ENCODE results near the gene AP3S2. TPM values are rescaled to one million over a fixed set of nuclear protein-coding genes. Genes with fewer than 3 reads are reported as not detected.

AP3S2 gene
- total and polyA plus RNA-seq, 2 experiments from 2014 or later, result 9.4 to 93.3 TPM

DNA sequence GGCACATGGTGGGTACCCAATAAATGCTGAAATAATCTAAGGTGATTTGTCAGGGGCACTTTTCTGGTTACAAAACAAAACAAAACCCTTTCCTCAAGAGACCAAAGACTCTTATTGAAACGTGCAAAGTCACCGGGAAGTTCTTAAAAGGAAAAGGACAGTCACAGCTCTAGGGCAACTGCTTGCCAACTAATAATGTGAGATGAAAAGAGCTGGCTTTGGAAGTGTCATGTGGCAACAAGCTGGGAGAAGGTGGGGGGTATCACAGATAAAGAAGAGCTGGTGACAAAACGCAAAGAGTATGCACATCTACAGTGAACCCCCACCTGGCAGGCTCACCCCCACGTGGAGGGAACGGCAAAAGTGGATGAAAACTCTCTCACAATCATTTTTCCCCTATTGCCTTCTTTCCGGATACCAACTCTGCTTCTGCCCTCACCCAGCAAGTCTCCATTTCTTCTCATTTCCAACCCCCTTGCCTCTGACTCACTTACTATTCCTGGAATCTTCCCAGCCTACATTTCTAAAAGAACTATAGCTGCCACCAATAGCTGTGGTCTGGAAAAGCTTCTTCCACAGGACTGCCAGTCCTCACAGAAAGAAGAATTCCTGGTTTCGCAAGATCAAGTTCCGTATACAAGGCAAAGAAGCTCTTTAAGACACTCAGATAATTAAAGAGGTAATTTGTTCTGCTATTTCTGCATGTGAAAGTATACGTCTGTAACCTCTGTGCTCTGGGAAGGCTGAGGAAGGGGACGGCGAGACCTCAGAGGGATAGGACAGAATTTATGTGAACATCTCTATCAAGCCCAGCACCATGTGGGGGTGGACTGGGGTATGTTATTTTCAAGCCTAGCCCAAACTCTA, 57.3 kb downstream of the AP3S2 start:
- Mint-ChIP-seq H3K27me3 (ENCODE audit: insufficient read depth, low read depth, poor library complexity) (no peaks in the 10 kb centered on the region), H3K4me1 (no peaks in the 10 kb centered on the region), H3K9me3 (no peaks in the 10 kb centered on the region), H3K27ac (no peak overlapping the region), H3K36me3 (ENCODE audit: low read depth) (peaks cover 34% of the 10 kb centered on the region), H3K4me3 (no peak overlapping the region)
- H4K20me1 ChIP-seq (replicated peaks; ENCODE audit: insufficient read depth), result no peaks in the 10 kb centered on the region; the same call in 1 of the 2 replicates
- H3F3A ChIP-seq (replicated peaks; ENCODE audit: low read depth), result no peaks in the 10 kb centered on the region
- no peaks in the 10 kb centered on the region for H3K79me2 ChIP-seq (replicated peaks; ENCODE audit: insufficient read depth)
- DNase-seq (ENCODE audit: low spot score) (no peak), ATAC-seq (no peak)
- H2AFZ ChIP-seq, result no peak overlapping the region
- peaks cover 7% of the 10 kb centered on the region; the same call in 1 of the 2 replicates for H3K36me3 ChIP-seq (ENCODE audit: insufficient read depth)
- no peaks in the 10 kb centered on the region for H3K4me1 ChIP-seq (ENCODE audit: insufficient read depth)
- H3K27me3 ChIP-seq (ENCODE audit: insufficient read depth), result no peaks in the 10 kb centered on the region
- no peak overlapping the region for H3K27ac ChIP-seq (ENCODE audit: low read depth)
- no peak overlapping the region for H3K4me3 ChIP-seq
- H3K4me2 ChIP-seq, result no peak overlapping the region
- H3K9me2 ChIP-seq (ENCODE audit: insufficient read depth), result no peaks in the 10 kb centered on the region
- TF ChIP-seq POLR2AphosphoS5 (IDR thresholded peaks at IDR 0.05; ENCODE audit: low read depth) (no peak), EZH2 (IDR thresholded peaks at IDR 0.05; ENCODE audit: low read depth, unreplicated experiment) (no peak), JUNB (IDR thresholded peaks at IDR 0.05; ENCODE audit: unreplicated experiment) (no peak), ZNF331 (CRISPR knock-in tag; IDR thresholded peaks at IDR 0.05; ENCODE audit: low read depth) (no peak), CREB1 (CRISPR knock-in tag; IDR thresholded peaks at IDR 0.05; ENCODE audit: low read depth) (no peak), EZH2phosphoT487 (IDR thresholded peaks at IDR 0.05; ENCODE audit: unreplicated experiment) (no peak), STAT1 (IDR thresholded peaks at IDR 0.05; ENCODE audit: unreplicated experiment) (no peak), ZNF114 (CRISPR knock-in tag; IDR thresholded peaks at IDR 0.05) (no peak), NANOG (IDR thresholded peaks at IDR 0.05; ENCODE audit: borderline replicate concordance) (no peak)
- TF ChIP-seq, protein P1, sequence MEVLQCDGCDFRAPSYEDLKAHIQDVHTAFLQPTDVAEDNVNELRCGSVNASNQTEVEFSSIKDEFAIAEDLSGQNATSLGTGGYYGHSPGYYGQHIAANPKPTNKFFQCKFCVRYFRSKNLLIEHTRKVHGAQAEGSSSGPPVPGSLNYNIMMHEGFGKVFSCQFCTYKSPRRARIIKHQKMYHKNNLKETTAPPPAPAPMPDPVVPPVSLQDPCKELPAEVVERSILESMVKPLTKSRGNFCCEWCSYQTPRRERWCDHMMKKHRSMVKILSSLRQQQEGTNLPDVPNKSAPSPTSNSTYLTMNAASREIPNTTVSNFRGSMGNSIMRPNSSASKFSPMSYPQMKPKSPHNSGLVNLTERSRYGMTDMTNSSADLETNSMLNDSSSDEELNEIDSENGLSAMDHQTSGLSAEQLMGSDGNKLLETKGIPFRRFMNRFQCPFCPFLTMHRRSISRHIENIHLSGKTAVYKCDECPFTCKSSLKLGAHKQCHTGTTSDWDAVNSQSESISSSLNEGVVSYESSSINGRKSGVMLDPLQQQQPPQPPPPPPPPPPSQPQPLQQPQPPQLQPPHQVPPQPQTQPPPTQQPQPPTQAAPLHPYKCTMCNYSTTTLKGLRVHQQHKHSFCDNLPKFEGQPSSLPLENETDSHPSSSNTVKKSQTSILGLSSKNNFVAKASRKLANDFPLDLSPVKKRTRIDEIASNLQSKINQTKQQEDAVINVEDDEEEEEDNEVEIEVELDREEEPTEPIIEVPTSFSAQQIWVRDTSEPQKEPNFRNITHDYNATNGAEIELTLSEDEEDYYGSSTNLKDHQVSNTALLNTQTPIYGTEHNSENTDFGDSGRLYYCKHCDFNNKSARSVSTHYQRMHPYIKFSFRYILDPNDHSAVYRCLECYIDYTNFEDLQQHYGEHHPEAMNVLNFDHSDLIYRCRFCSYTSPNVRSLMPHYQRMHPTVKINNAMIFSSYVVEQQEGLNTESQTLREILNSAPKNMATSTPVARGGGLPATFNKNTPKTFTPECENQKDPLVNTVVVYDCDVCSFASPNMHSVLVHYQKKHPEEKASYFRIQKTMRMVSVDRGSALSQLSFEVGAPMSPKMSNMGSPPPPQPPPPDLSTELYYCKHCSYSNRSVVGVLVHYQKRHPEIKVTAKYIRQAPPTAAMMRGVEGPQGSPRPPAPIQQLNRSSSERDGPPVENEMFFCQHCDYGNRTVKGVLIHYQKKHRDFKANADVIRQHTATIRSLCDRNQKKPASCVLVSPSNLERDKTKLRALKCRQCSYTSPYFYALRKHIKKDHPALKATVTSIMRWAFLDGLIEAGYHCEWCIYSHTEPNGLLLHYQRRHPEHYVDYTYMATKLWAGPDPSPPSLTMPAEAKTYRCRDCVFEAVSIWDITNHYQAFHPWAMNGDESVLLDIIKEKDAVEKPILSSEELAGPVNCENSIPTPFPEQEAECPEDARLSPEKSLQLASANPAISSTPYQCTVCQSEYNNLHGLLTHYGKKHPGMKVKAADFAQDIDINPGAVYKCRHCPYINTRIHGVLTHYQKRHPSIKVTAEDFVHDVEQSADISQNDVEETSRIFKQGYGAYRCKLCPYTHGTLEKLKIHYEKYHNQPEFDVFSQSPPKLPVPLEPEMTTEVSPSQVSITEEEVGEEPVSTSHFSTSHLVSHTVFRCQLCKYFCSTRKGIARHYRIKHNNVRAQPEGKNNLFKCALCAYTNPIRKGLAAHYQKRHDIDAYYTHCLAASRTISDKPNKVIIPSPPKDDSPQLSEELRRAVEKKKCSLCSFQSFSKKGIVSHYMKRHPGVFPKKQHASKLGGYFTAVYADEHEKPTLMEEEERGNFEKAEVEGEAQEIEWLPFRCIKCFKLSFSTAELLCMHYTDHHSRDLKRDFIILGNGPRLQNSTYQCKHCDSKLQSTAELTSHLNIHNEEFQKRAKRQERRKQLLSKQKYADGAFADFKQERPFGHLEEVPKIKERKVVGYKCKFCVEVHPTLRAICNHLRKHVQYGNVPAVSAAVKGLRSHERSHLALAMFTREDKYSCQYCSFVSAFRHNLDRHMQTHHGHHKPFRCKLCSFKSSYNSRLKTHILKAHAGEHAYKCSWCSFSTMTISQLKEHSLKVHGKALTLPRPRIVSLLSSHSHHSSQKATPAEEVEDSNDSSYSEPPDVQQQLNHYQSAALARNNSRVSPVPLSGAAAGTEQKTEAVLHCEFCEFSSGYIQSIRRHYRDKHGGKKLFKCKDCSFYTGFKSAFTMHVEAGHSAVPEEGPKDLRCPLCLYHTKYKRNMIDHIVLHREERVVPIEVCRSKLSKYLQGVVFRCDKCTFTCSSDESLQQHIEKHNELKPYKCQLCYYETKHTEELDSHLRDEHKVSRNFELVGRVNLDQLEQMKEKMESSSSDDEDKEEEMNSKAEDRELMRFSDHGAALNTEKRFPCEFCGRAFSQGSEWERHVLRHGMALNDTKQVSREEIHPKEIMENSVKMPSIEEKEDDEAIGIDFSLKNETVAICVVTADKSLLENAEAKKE (CRISPR knock-in tag; IDR thresholded peaks at IDR 0.05), result no peak
- TF ChIP-seq, protein P2, sequence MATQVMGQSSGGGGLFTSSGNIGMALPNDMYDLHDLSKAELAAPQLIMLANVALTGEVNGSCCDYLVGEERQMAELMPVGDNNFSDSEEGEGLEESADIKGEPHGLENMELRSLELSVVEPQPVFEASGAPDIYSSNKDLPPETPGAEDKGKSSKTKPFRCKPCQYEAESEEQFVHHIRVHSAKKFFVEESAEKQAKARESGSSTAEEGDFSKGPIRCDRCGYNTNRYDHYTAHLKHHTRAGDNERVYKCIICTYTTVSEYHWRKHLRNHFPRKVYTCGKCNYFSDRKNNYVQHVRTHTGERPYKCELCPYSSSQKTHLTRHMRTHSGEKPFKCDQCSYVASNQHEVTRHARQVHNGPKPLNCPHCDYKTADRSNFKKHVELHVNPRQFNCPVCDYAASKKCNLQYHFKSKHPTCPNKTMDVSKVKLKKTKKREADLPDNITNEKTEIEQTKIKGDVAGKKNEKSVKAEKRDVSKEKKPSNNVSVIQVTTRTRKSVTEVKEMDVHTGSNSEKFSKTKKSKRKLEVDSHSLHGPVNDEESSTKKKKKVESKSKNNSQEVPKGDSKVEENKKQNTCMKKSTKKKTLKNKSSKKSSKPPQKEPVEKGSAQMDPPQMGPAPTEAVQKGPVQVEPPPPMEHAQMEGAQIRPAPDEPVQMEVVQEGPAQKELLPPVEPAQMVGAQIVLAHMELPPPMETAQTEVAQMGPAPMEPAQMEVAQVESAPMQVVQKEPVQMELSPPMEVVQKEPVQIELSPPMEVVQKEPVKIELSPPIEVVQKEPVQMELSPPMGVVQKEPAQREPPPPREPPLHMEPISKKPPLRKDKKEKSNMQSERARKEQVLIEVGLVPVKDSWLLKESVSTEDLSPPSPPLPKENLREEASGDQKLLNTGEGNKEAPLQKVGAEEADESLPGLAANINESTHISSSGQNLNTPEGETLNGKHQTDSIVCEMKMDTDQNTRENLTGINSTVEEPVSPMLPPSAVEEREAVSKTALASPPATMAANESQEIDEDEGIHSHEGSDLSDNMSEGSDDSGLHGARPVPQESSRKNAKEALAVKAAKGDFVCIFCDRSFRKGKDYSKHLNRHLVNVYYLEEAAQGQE (IDR thresholded peaks at IDR 0.05; ENCODE audit: unreplicated experiment), result no peak
- TF ChIP-seq, protein P3, sequence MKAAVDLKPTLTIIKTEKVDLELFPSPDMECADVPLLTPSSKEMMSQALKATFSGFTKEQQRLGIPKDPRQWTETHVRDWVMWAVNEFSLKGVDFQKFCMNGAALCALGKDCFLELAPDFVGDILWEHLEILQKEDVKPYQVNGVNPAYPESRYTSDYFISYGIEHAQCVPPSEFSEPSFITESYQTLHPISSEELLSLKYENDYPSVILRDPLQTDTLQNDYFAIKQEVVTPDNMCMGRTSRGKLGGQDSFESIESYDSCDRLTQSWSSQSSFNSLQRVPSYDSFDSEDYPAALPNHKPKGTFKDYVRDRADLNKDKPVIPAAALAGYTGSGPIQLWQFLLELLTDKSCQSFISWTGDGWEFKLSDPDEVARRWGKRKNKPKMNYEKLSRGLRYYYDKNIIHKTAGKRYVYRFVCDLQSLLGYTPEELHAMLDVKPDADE (IDR thresholded peaks at IDR 0.05), result no peak
- TF ChIP-seq, protein P4, sequence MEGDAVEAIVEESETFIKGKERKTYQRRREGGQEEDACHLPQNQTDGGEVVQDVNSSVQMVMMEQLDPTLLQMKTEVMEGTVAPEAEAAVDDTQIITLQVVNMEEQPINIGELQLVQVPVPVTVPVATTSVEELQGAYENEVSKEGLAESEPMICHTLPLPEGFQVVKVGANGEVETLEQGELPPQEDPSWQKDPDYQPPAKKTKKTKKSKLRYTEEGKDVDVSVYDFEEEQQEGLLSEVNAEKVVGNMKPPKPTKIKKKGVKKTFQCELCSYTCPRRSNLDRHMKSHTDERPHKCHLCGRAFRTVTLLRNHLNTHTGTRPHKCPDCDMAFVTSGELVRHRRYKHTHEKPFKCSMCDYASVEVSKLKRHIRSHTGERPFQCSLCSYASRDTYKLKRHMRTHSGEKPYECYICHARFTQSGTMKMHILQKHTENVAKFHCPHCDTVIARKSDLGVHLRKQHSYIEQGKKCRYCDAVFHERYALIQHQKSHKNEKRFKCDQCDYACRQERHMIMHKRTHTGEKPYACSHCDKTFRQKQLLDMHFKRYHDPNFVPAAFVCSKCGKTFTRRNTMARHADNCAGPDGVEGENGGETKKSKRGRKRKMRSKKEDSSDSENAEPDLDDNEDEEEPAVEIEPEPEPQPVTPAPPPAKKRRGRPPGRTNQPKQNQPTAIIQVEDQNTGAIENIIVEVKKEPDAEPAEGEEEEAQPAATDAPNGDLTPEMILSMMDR (conservative IDR thresholded peaks at IDR 0.05; ENCODE audit: low read depth in 2 of 2), result no peak

Measured in GM23338 (cell line).